Upper lobe of left lung (tissue), 4 donors: ENCODE measurements around the gene PRDM2.

Source experiments
- CTCF ChIP-seq, 6 experiments: fragments of 450-650 bp in 4 of 6; fragments of 200-600 bp in 2 of 6; sonication (generic) in 2 of 6; IDR thresholded peaks; one replicate each; pipeline ENCODE4 v1.5.1; 2016 to 2019; ENCODE audit warnings: antibody characterized with exemption in 6 of 6
- EP300 ChIP-seq, 4 donors: sonication (generic); formaldehyde crosslinking; IDR thresholded peaks; one replicate each; pipeline ENCODE4 v1.5.1; 2017; ENCODE audit warnings: antibody characterized with exemption in 4 of 4, control low read depth in 2 of 4
- POLR2A ChIP-seq, 4 donors: fragments of 450-650 bp; IDR thresholded peaks; one replicate each; pipeline ENCODE4 v1.5.1; 2016 to 2017; ENCODE audit warnings: antibody characterized with exemption in 4 of 4, mild to moderate bottlenecking in 2 of 4
- POLR2AphosphoS5 ChIP-seq, 2 donors: sonication (generic); formaldehyde crosslinking; IDR thresholded peaks; one replicate each; pipeline ENCODE4 v1.5.1; 2017; ENCODE audit warnings: antibody characterized with exemption in 2 of 2

GRCh38 chr1:13782634-13783360 is 82.8 kb downstream of the PRDM2 start:
- TF ChIP-seq CTCF (IDR thresholded peaks at IDR 0.05) (no peak), POLR2A (IDR thresholded peaks at IDR 0.05) (no peak), POLR2AphosphoS5 (IDR thresholded peaks at IDR 0.05) (no peak), EP300 (IDR thresholded peaks at IDR 0.05) (no peak)
